Activated naive CD8-positive, alpha-beta T cell treated with anti-CD3 and anti-CD28 coated beads for 36 hours (primary cell): ENCODE data around the gene EIF3K. TPM values are rescaled to one million over a fixed set of nuclear protein-coding genes. Genes with fewer than 3 reads are reported as not detected.

ENCODE experiments used
- total RNA-seq, 2 experiments: library from RNA; stranded (reverse); gene quantifications; one replicate each; pipeline ENCODE4 v1.2.3, GENCODE V29; 2021

EIF3K gene
- total RNA-seq, 2 experiments from 2014 or later, result 312 to 321 TPM

Other genes starting within 250 kb of the EIF3K start
- 100 to 1,000 TPM; 193 to 199 TPM for gene PSMD8, start 244.6 kb upstream of the EIF3K start, total RNA-seq
- under 1 TPM in 1 of 2 experiments, not detected in 1; 0.14 TPM for gene GGN, start 231.2 kb upstream of the EIF3K start, total RNA-seq
- gene SPRED3, start 230.5 kb upstream of the EIF3K start, total RNA-seq, result under 1 TPM; 0.45 to 0.74 TPM
- 1 to 10 TPM; 8.1 to 9.3 TPM for gene FAM98C, start 216.1 kb upstream of the EIF3K start, total RNA-seq
- under 1 TPM; 0.22 to 0.23 TPM for gene RASGRP4, start 193.0 kb upstream of the EIF3K start, total RNA-seq
- under 1 TPM; 0.19 to 0.28 TPM for gene RYR1, start 185.5 kb upstream of the EIF3K start, total RNA-seq
- 100 to 1,000 TPM; 169 TPM for gene MAP4K1, start 1.2 kb upstream of the EIF3K start, total RNA-seq
- 100 to 1,000 TPM; 160 to 171 TPM for gene ACTN4, start 28.5 kb downstream of the EIF3K start, total RNA-seq
- gene CAPN12, start 125.3 kb downstream of the EIF3K start, total RNA-seq, result 1 to 10 TPM; 3.8 to 3.9 TPM
- gene LGALS7, start 154.3 kb downstream of the EIF3K start, total RNA-seq, result not detected
- gene LGALS7B, start 170.0 kb downstream of the EIF3K start, total RNA-seq, result not detected
- under 1 TPM; 0.33 to 0.56 TPM for gene LGALS4, start 193.8 kb downstream of the EIF3K start, total RNA-seq
- 100 to 1,000 TPM; 103 to 107 TPM for gene ECH1, start 212.6 kb downstream of the EIF3K start, total RNA-seq
- gene HNRNPL, start 230.8 kb downstream of the EIF3K start, total RNA-seq, result 100 to 1,000 TPM; 723 to 728 TPM